NCI-H526 treated with DMSO at 0.1 percent for 48 hours (cell line): ENCODE measurements around the gene TBC1D20.
A peak's percentile ranks its signal among the peaks of the same experiment; 100 is the strongest.
"Not testable (repeated sequence)": the region's sequence is repeated elsewhere in the genome, so short reads cannot be mapped to it uniquely, and the experiment has no call there.

ENCODE experiments used
- DNase-seq: peaks from one replicate; lab custom pipeline; 2025; lab: John Stamatoyannopoulos, UW

Gene TBC1D20

DNA sequence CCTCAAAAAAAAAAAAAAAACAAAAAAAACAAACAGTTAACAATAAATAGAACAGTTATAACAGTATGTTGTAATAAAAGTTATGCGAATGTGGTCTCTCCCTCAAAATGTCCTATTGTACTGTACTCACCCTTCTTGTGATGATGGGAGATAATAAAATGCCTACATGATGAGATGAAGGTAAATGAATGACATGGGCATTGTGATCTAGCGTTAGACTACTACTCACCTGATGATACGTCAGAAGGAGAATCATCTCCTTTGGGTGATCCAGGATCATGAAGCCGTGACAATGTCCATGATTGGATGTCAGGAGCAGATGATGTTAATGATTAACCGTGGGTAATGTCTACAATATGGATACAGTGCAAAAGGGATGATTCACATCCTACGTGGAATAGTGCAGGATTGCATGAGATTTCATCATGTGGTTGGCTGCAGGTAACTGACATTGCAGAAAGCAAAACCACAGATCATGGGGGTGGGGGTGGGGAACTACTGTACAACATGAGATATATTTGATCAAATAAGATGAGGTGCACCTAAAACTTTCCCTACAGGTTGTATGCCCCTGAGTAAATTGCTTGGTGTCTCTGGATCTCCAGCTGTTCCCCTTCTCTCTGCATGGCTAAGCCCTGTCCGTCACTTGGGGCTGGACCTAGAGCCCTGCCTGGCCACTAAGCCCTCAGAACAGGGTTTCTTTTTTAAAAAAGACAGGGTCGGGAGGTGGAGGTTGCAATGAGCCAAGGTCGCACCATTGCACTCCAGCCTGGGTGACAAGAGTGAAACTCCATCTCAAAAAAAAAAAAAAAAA, 60.4 kb downstream of the TBC1D20 start:
- DNase-seq: peak; percentile 19

DNA sequence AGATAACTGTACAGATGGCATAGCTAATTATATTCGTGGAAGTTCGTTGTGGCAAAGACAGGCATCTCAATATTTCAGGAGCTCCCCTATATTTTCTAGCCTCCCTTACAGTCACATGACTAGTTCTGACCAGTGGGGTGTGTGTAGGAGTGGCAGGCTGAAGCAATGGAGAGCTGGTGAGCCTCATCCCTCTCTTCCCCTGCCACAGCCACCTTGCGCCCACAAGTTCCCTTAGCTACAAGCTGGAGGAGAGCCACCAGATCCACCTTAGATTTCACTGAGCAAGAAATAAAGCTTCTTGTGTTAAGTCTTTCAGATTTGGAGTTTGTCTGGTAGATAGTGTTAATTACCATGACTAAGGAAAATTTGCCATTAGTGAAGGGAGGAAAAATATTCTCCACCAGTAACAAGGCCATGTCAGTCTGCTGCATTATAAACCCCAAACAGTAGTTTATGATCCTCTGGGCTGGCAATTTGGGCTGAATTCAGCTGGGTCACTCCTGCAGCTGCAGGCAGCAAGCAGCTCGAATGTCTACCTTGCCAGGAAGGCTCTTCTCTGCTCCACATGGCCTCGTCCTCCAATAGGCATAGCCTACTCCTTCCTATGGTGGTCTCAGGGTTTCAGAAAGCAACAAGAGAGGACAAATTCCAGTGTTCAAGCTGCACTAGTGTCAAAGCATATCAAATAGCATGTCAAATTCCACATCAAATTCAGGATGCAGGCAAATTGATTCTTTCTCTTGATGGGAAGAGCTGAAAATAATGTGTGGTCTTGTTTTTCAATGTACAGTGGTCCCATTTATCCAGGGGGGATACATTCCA, 61.7 kb downstream of the TBC1D20 start:
- DNase-seq: no peak

DNA sequence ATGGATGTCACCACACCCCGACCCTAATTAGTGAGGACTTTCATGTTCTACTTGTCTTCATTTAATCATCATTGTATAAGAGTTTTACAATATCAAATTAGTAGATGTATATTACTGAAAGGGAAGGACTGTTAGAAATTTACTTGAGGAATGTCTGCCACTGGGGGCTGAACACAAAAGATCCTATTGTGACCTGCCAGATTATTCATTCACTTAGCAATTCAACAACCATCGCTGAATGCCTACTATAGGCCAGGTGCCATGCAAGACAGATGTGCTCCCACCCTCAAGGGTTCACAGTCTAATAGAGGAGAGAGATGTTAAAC, 62.2 kb downstream of the TBC1D20 start:
- DNase-seq: no peak

DNA sequence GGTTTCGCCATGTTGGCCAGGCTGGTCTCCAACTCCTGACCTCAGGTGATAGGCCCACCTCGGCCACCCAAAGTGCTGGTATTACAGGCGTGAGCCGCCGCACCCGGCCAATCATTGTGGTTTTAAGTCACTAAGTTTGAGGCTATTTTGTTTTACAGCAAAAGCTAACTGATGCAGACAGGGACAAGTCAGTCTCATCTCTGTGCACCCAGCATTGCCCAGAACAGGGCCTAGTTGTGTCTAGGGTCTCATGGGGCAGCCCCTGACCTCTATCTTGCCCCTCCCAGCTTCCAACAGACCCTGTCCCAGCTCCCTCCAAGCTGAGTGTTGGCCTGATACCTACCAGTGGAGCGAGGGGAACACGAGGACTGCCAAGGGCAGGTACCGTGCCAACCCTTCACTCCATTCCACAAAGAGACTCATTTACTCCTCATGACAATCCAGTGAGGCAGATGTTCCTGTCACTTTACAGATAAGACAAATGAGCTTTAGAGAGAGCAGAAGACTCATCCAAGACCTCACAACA, 63.1 kb downstream of the TBC1D20 start:
- DNase-seq: no peak

DNA sequence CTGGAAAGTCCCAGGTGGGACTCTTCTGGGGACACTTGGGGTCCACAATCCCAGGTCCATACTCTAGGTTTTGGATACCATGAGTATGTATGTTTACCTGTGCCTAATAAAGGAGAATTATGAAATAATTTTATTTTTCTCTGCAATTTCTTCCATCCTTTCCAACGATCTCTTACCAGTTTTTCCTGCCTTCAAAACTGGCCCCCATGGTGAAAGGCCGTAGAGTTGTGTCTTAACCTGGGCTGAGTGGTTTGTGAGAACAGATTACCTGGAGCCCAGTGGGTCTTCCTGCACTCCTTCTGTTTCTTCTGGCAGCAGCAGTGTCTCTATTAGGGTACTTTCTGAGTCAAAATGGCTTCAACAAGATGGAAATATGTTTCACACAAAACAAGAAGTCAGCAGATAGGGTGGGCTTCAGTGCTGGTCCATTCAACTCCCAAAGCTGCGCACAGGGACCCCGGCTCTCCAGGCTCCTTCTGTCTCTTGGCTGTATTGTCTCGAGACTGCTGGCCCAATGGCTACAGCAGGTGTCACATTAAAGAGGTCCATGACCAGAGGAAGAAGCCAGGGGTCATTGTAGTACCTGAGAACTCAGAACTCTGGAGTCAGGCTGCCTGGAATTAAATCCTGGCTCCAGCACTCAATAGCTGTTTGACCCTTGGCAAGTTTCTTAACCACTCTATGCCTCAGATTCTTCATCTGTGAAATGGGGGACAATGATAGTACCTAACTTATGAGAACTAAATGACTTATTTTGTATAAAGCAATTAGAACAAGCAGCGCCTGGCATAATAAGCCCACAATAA, 64.7 kb downstream of the TBC1D20 start:
- DNase-seq: no peak

DNA sequence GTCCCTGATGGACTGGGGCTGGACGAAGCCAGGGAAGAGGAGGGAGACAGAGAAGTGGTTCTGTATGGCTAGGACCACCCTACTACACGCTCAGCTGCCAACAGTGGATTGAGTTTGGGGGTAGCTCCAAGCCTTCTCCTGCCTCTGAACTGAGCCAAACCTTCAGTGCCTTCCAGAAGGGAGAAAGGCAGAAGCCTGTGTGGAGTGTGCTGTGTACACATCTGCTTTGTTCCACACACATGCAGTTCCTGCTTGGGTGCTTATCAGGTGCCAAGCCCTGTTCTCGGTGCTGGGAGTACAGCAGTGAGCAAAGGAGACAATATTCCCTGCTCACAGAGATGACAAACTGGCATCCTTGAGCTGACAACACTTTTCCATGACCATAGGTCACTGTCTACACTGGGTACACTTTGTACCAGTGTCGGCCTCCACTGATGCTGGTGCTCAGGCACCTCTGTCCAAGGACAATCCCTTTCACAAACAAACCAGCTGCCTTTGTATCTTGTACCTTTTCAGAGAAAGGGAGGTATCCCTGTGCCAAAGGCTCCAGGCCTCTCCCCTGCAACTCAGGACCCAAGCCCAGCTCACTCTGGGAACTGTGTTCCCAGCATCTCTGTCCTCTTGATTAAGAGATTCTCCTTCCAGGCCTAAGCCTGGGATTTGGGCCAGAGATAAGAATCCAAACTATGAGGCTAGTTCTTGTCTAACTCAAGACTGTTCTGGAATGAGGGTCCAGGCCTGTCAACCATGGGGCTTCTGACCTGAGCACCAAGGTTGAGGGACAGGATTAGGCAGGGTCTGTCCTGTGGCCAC, 65.5 kb downstream of the TBC1D20 start:
- DNase-seq: no peak

DNA sequence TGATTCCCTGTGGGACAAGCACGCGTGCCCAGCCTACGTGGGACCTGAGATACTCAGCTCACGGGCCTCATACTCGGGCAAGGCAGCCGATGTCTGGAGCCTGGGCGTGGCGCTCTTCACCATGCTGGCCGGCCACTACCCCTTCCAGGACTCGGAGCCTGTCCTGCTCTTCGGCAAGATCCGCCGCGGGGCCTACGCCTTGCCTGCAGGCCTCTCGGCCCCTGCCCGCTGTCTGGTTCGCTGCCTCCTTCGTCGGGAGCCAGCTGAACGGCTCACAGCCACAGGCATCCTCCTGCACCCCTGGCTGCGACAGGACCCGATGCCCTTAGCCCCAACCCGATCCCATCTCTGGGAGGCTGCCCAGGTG, 66.1 kb downstream of the TBC1D20 start:
- DNase-seq: no peak

DNA sequence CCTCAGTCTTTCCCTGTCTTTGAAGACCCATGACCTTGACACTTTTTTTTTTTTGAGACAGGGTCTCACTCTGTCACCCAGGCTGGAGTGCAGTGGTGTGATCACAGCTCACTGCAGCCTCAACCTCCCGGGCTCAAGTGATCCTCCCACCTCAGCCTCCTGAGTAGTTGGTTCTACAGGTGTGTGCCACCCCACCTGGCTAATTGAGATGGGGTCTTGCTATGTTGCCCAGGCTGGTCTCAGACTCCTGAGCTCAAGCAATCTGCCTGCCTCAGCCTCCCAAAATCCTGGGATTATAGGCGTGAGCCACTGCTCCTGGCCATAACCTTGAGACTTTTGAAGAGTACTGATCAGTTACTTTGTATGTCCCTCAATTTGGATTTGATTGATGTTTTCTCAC, 69.0 kb downstream of the TBC1D20 start:
- DNase-seq: not testable (repeated sequence)

DNA sequence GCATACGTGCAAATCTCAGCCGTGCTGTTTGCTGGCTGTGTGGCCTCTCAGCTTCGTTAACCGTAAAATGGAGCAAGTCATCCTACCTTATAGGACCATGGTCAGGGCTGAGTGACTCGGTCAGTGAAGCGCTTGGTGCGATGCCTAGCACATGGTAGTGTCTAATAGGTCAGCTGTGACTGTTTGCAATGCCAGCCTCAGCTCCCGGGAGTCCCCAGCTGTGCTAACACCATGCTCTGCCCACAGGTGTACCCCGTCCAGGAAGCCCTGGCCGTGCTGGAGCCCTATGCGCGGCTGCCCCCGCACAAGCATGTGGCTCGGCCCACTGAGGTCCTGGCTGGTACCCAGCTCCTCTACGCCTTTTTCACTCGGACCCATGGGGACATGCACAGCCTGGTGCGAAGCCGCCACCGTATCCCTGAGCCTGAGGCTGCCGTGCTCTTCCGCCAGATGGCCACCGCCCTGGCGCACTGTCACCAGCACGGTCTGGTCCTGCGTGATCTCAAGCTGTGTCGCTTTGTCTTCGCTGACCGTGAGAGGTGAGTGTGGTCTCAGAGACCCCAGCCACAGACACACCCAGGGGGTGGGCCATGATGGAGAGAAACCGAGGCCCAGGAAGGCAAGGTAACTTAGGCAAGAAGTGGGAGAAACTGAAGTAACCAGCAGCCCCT, 71.2 kb downstream of the TBC1D20 start:
- no peak for DNase-seq

DNA sequence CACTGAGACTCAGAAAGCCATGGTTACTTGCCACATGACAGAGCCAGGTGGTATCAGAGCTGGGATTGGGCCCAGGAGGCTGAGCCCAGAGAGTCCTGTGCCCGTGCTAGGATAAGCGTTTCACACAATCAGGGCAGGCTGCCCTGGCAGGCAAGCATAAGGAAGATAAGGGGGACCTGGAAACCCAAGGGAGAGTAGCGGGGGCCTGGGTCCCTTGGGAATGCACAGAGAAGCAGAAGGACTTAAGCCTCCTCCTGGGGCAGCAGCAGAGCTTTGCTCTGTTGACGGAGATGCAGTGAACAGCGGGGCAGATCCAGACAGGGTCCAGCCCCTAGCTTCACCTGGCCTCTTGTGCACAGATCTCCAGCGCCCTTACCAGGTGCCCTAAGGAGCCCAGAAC, 73.1 kb downstream of the TBC1D20 start:
- no peak for DNase-seq

DNA sequence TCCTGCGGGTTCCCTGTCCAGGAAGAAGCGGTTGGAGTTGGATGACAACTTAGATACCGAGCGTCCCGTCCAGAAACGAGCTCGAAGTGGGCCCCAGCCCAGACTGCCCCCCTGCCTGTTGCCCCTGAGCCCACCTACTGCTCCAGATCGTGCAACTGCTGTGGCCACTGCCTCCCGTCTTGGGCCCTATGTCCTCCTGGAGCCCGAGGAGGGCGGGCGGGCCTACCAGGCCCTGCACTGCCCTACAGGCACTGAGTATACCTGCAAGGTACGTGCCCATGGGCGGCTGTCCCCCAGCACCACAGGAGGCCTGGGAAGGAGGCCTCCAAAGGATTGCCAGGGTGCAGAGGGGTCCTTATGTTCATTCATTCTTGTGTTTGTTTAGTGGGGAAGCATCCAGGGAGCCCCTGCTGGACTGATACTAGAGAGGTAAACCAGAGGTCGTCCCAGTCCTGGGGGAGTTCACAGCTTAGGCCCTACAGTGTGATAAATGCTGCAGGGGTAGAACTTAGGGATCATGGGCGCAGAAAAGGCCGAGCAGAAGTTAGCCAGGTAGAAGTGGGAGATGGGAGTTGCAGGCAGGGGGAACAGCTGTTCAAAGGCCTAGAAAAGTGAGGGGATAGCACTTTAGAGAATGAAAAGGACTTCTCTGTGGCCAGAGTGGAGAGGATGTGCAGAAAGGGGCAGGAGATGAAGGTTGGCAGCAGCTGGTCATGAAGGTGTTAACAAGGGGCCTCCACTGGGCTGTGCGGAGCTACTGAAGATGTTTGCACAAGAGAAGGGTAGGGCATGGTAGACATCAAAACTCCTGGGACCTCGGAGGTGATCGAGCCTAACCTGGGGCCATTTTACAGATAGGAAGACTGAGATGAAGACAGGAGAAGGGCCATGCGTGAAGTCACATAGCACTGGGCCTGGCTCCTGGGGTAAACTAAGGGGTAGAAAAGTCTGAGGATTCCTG, 74.0 kb downstream of the TBC1D20 start:
- DNase-seq: no peak

DNA sequence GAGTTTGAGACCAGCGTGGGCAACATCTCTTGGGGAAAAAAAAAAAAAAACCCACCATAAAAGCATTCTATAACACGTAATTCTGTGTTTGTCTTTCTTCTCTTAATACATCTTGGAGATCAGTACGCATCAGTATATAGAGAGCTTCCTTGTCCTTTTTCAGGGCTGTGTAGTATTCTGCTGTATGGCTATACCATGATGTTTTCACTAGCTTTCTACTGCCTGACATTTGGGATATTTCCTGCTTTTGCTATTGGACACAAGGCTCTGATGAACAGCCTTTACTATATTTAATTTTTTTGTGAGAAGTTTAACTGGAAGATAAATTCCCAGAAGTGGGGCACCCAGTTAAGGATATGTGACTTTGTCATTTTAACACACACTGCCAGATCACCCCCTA, 74.8 kb downstream of the TBC1D20 start:
- DNase-seq: no peak

DNA sequence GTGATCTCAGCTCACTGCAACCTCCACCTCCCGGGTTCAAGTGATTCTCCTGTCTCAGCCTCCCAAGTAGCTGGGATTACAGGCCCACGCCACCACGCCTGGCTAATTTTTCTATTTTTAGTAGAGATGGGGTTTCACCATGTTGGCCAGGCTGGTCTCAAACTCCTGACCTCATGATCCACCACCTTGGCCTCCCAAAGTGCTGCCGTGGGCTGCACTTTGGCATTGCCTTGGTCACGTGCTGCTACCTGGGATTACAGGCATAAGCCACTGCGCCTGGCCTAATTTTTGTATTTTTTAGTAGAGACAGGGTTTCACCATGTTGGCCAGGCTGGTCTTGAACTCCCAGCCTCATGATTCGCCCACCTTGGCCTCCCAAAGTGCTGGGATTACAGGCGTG, 75.7 kb downstream of the TBC1D20 start:
- not testable (repeated sequence) for DNase-seq
